Retinal pigment epithelial cell (primary cell): ENCODE data around the gene ZNF835.

Experiments used
- DNase-seq: peaks from one replicate; pipeline ENCODE4 v3.0.0-alpha.2; 2010; ENCODE audit warnings: low read depth
- H3K4me3 ChIP-seq: 2 replicates; pipeline ENCODE4 v1.5.1; 2011; ENCODE audit warnings: mild to moderate bottlenecking, low read length, control low read depth, moderate library complexity
- CTCF ChIP-seq: conservative IDR thresholded peaks from 2 replicates; pipeline ENCODE4 v1.5.1; 2011; ENCODE audit warnings: low read depth, low read length, control low read depth, inconsistent platforms

Gene ZNF835

GRCh38 chr19:56619121-56619520, 52.4 kb downstream of the ZNF835 start:
- no peak overlapping the region for H3K4me3 ChIP-seq
- DNase-seq = no peak
- TF ChIP-seq CTCF = no peak

- H3K4me3 ChIP-seq = no peak overlapping the region
- DNase-seq = no peak
- no peak for TF ChIP-seq CTCF
Measured at GRCh38 chr19:56617531-56617930, 54.0 kb downstream of the ZNF835 start.

GRCh38 chr19:56613639-56614038, 57.9 kb downstream of the ZNF835 start:
- no peak for TF ChIP-seq CTCF
- no peak for DNase-seq

GRCh38 chr19:56612737-56613136, 58.8 kb downstream of the ZNF835 start:
- TF ChIP-seq CTCF = no peak
- no peak for DNase-seq
- no peak overlapping the region for H3K4me3 ChIP-seq

More at GRCh38 chr19:56613639-56614038, 57.9 kb downstream of the ZNF835 start:
- H3K4me3 ChIP-seq = no peak overlapping the region
